CD4-positive, alpha-beta T cell treated with Interferon alpha-2 for 1 hour (primary cell): ENCODE measurements around the gene PGAM2.

ENCODE experiments used
- DNase-seq, 2 donors: peaks; one replicate each; pipeline ENCODE4 v3.0.0-alpha.2; 2020 to 2022

Gene PGAM2

DNA sequence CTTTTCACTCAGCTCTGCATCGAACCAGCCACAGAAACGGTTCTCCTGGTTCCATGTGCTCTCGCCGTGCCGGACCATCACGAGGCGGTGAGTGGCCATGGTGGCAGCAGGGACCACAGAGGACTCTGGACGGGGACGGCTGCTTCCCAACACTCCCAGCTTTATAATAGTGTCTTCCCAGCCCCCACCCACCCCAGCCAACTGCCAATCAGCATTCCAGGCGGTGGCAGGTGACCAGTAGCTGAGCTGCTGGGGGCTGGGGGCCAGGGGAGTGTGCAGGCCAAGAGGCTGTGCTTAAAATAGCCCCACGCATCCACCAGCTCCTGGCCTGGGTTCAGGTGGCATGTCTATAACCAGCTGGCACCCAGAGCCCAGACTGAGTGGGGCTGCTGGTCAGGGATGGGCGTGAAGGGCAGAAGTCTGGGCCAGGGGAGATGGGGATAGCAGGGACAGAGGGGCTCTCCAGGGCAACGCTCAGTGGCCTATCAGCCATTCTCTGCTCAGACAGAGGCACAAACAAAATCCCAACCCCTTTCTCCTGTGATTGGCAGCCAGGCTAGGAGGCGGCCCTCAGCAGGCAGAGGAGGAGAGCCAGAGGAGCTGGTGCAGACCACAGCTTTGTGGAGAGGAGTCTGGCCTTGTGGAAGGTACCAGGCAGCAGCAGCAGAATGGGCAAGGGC, at the start of gene PGAM2:
Gene PGAM2, minus strand, starts transcription at position 137 of the 680 bp plus-strand sequence. Its CDS starts 38 bp downstream, at position 99.
- DNase-seq, result no peak

GRCh38 chr7:44114586-44115310, 49.4 kb upstream of the PGAM2 start:
- no peak for DNase-seq

- DNase-seq, result no peak
Measured at GRCh38 chr7:44113764-44114354, 48.5 kb upstream of the PGAM2 start.

DNA sequence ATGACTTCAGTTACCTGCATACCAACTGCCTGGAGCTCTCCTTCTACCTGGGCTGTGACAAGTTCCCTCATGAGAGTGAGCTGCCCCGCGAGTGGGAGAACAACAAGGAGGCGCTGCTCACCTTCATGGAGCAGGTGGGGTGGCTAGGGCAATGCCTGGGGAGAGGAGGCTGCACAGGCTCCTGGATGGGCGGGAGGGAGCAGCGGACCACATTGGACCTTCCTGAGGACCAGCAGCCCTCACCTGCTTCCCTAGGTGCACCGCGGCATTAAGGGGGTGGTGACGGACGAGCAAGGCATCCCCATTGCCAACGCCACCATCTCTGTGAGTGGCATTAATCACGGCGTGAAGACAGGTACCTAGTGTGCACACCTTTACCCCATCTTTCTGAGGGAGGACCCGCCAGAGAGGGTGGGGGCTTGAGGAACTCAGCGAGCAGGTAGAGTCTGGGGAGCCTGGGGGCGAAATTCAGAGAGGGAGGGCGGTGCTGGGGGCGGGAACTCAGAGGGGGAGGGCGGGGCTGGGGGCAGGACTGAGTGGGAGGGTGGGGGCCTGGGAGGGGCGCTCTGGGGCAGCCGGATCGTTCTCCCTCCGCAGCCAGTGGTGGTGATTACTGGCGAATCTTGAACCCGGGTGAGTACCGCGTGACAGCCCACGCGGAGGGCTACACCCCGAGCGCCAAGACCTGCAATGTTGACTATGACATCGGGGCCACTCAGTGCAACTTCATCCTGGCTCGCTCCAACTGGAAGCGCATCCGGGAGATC, 47.8 kb upstream of the PGAM2 start:
- no peak for DNase-seq

- DNase-seq, result no peak
Measured at GRCh38 chr7:44112231-44112996, 47.0 kb upstream of the PGAM2 start.

DNA sequence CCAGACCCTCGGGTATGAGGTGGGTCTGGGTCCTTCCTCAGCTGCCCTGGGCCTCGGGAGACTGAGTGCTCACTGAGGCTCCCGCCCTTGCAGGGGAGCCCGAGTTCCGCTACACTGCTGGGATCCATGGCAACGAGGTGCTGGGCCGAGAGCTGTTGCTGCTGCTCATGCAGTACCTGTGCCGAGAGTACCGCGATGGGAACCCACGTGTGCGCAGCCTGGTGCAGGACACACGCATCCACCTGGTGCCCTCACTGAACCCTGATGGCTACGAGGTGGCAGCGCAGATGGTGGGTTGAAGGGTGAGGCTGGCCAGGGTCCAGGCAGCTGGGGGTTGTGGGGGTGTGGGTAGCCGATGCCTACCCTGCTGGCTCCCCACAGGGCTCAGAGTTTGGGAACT, 46.4 kb upstream of the PGAM2 start:
- no peak for DNase-seq

- no peak for DNase-seq
Measured at GRCh38 chr7:44110719-44111635, 45.6 kb upstream of the PGAM2 start.

- DNase-seq, result no peak
Measured at GRCh38 chr7:44109991-44110390, 44.6 kb upstream of the PGAM2 start.

DNA sequence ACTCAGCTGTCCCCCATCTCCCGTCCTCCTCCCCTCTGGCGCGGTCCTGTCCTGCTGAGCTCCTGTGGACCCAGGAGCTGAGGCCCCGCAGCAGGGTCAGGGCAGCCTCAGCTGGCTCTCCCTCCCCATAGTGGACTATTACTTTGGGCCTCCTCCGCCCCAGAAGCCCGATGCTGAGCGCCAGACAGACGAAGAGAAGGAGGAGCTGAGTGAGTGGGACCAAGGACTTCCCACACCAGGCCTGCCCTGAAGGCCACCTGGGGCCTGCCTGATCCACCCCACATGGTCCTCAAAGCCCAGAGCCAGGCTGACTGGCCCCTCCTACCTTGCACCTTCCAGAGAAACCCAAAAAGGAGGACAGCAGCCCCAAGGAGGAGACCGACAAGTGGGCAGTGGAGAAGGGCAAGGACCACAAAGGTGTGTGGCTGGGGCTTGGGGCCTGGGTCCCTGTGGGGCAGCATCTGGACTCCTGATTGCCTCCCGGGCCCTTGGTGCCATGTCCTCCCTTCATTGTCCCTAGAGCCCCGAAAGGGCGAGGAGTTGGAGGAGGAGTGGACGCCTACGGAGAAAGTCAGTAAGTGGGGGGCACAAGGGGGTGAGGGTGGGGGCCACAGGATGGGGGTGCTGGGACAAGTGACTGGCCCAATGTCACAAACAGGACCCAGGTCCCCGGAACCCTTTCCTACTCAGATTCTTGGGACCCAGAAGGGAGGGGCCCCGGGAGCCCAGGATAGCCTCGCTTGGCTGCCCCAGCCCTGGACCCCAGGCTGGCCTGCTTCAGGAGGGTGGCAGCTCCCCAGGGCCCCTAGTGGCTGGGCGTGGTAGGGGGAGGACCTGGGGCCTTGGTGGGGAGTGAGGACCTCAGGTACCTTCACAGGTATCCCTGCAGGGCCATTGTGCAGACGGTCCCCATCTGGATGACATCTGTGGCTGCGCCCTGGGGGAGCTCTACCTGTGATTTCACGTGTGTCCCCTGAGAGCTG, 43.7 kb upstream of the PGAM2 start:
- DNase-seq, result no peak

GRCh38 chr7:44107961-44108767, 42.8 kb upstream of the PGAM2 start:
- DNase-seq, result no peak

GRCh38 chr7:44107116-44107960, 42.0 kb upstream of the PGAM2 start:
- DNase-seq, result no peak

DNA sequence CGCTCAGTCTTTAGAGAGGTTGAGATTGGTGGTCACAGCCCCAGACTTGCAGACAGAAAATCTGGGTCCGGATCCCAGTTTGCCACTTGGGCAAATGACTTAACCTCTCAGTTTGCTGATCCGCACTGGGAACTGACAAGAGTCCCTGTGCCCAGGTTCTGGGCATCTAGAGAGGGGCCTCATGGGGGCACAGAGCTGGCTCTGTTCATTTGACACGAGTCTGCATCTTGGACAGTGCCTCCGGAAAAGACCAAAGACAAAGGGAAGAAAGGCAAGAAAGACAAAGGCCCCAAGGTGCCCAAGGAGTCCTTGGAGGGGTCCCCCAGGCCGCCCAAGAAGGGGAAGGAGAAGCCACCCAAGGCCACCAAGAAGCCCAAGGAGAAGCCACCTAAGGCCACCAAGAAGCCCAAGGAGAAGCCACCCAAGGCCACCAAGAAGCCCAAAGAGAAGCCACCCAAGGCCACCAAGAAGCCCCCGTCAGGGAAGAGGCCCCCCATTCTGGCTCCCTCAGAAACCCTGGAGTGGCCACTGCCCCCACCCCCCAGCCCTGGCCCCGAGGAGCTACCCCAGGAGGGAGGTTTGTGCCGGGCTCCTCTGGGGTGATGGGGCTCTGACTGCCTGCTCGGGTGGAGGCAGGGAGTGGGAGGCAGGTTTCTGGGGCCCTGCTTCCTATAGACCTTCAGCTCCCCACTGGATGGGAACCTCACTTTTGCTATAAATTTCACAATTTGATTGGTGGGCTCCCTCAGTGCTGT, 41.1 kb upstream of the PGAM2 start:
- DNase-seq, result no peak

- DNase-seq, result no peak
Measured at GRCh38 chr7:44105832-44106231, 40.5 kb upstream of the PGAM2 start.

- no peak for DNase-seq
Measured at GRCh38 chr7:44104860-44105771, 39.7 kb upstream of the PGAM2 start.

GRCh38 chr7:44103923-44104859, 38.8 kb upstream of the PGAM2 start, which contains the start of gene AEBP1:
Gene AEBP1 (plus strand): TSS chr7:44104345. CDS start chr7:44104666, 321 bp downstream.
- DNase-seq, result peak; percentile 17 to 33
